H1 (cell line): Measurements from ENCODE around the gene CMIP. TPM values are rescaled to one million over a fixed set of nuclear protein-coding genes. Genes with fewer than 3 reads are reported as not detected.

Experiments used
- CTCF ChIA-PET: fragments of 300-600 bp; sonication (Branson Sonifier 250); formaldehyde crosslinking; loops from one replicate; lab custom pipeline; 2021; ENCODE audit not compliant: partially characterized antibody; lab: Charles Lee
- POLR2A ChIA-PET: fragments of 300-600 bp; sonication (Branson Sonifier 250); formaldehyde crosslinking; loops from one replicate; lab custom pipeline; 2021; ENCODE audit warnings: inconsistent platforms; ENCODE audit not compliant: partially characterized antibody; lab: Charles Lee
- DNase-seq, 2 experiments: peaks; one replicate each; pipeline versions ENCODE4 v3.0.0 to v3.0.0-alpha.2; 2010 to 2022; ENCODE audit warnings: low spot score in 2 of 2, low read depth in 1 of 2, mixed read lengths in 1 of 2
- FAIRE-seq: peaks from 2 replicates; lab custom pipeline; 2011; peaks lifted over from hg19 to GRCh38; lab: Jason Lieb, UNC
- H2AFZ ChIP-seq: 2 replicates; pipeline ENCODE4 v1.8.1; 2012; ENCODE audit warnings: low read length, inconsistent platforms
- H2AK5ac ChIP-seq: 2 replicates; pipeline ENCODE4 v1.6.1; 2013; ENCODE audit warnings: low read depth, low read length
- H2BK120ac ChIP-seq: replicated peaks from 2 replicates; pipeline ENCODE3; 2013; ENCODE audit warnings: low read depth, low read length, inconsistent platforms
- H2BK12ac ChIP-seq: 2 replicates; pipeline ENCODE4 v1.6.1; 2013; ENCODE audit warnings: low read depth, low read length
- H2BK15ac ChIP-seq: 2 replicates; pipeline ENCODE4 v1.6.1; 2013; ENCODE audit warnings: low read length
- H2BK20ac ChIP-seq: 2 replicates; pipeline ENCODE4 v1.6.1; 2013; ENCODE audit warnings: low read length
- H2BK5ac ChIP-seq: 2 replicates; pipeline ENCODE4 v1.6.1; 2013; ENCODE audit warnings: low read depth, low read length
- H3K14ac ChIP-seq: 2 replicates; pipeline ENCODE4 v1.6.1; 2013; ENCODE audit warnings: inconsistent platforms; ENCODE audit not compliant: insufficient read length
- H3K18ac ChIP-seq: 2 replicates; pipeline ENCODE4 v1.6.1; 2013; ENCODE audit warnings: low read length; ENCODE audit errors: extremely low read depth
- H3K23ac ChIP-seq: 2 replicates; pipeline ENCODE4 v1.6.1; 2013; ENCODE audit warnings: inconsistent platforms; ENCODE audit not compliant: insufficient read length
- H3K23me2 ChIP-seq: 2 replicates; pipeline ENCODE4 v1.6.1; 2013; ENCODE audit warnings: low read depth, low read length
- H3K27ac ChIP-seq: 2 replicates; pipeline ENCODE4 v1.6.1; 2011; ENCODE audit warnings: low read depth, low read length, inconsistent platforms
- H3K27me3 ChIP-seq, 4 experiments: replicated peaks in 1 of 4; 1 replicate in 1 of 4; 2 replicates in 3 of 4; pipeline versions ENCODE4 v1.6.1 to v1.8.1; 2011 to 2013; ENCODE audit warnings: low read length in 3 of 4, mild to moderate bottlenecking in 3 of 4, inconsistent platforms in 2 of 4, mixed read lengths in 2 of 4, moderate library complexity in 1 of 4; ENCODE audit not compliant: control insufficient read depth in 3 of 4, insufficient read depth in 3 of 4; ENCODE audit errors: extremely low read depth in 1 of 4
- H3K36me3 ChIP-seq, 4 experiments: 2 replicates each; pipeline versions ENCODE4 v1.6.1 to v1.8.1; 2011 to 2013; ENCODE audit warnings: mild to moderate bottlenecking in 4 of 4, low read length in 3 of 4, moderate library complexity in 2 of 4, control low read depth in 1 of 4, inconsistent platforms in 1 of 4; ENCODE audit not compliant: insufficient read depth in 4 of 4, control insufficient read depth in 2 of 4
- H3K4ac ChIP-seq: replicated peaks from 2 replicates; pipeline ENCODE3; 2013; ENCODE audit warnings: low read length, low read depth, mixed read lengths, inconsistent platforms; ENCODE audit not compliant: insufficient read length
- H3K4me1 ChIP-seq, 4 experiments: replicated peaks in 1 of 4; 1 replicate in 1 of 4; 2 replicates in 3 of 4; pipeline versions ENCODE4 v1.6.1 to v1.8.1; 2011 to 2013; ENCODE audit warnings: low read length in 3 of 4, inconsistent platforms in 2 of 4, mixed read lengths in 1 of 4; ENCODE audit not compliant: insufficient read depth in 4 of 4, control insufficient read depth in 3 of 4
- H3K4me2 ChIP-seq, 2 experiments: 2 replicates each; pipeline versions ENCODE4 v1.6.1 to v1.8.1; 2011 to 2013; ENCODE audit warnings: low read depth in 2 of 2, low read length in 2 of 2, control low read depth in 1 of 2, inconsistent platforms in 1 of 2, mild to moderate bottlenecking in 1 of 2; ENCODE audit not compliant: insufficient read depth in 1 of 2
- H3K4me3 ChIP-seq, 4 experiments: fragments of 200-600, 300-600 bp in 1 of 4; sonication (generic), shearing (Covaris generic), sonication (Bioruptor Twin) in 1 of 4; 2 replicates each; pipeline versions ENCODE4 v1.5.1 to v1.8.1; 2011 to 2016; ENCODE audit warnings: low read length in 4 of 4, low read depth in 3 of 4, control low read depth in 2 of 4, inconsistent platforms in 2 of 4, mild to moderate bottlenecking in 2 of 4, mixed read lengths in 1 of 4, moderate library complexity in 1 of 4; ENCODE audit not compliant: insufficient read depth in 2 of 4; ENCODE audit errors: extremely low read depth in 1 of 4
- H3K56ac ChIP-seq: replicated peaks from 2 replicates; pipeline ENCODE3; 2013; ENCODE audit warnings: low read depth, mild to moderate bottlenecking, mixed read lengths, low read length, inconsistent platforms; ENCODE audit not compliant: insufficient read length
- H3K79me1 ChIP-seq: 2 replicates; pipeline ENCODE4 v1.6.1; 2013; ENCODE audit warnings: low read depth, low read length, control low read depth
- H3K79me2 ChIP-seq, 2 experiments: 2 replicates each; pipeline versions ENCODE4 v1.6.1 to v1.8.1; 2012 to 2013; ENCODE audit warnings: low read length in 2 of 2, mild to moderate bottlenecking in 2 of 2, inconsistent platforms in 1 of 2; ENCODE audit not compliant: insufficient read depth in 2 of 2, control insufficient read depth in 1 of 2
- H3K9ac ChIP-seq, 4 experiments: replicated peaks in 1 of 4; 1 replicate in 1 of 4; 2 replicates in 3 of 4; pipeline versions ENCODE4 v1.6.1 to v1.8.1; 2011 to 2013; ENCODE audit warnings: low read depth in 3 of 4, low read length in 3 of 4, control low read depth in 2 of 4, mild to moderate bottlenecking in 2 of 4, moderate library complexity in 2 of 4, inconsistent platforms in 1 of 4; ENCODE audit errors: extremely low read depth in 1 of 4
- H3K9me3 ChIP-seq, 2 experiments: 2 replicates each; pipeline versions ENCODE4 v1.6.1 to v1.8.1; 2012 to 2013; ENCODE audit warnings: mild to moderate bottlenecking in 2 of 2, moderate library complexity in 2 of 2, control low read depth in 1 of 2, inconsistent platforms in 1 of 2, low read depth in 1 of 2, low read length in 1 of 2, mixed read lengths in 1 of 2; ENCODE audit not compliant: insufficient read depth in 2 of 2
- H4K20me1 ChIP-seq, 2 experiments: replicated peaks in 1 of 2; 2 replicates each; pipeline versions ENCODE3 to v1.8.1; 2011 to 2013; ENCODE audit warnings: inconsistent platforms in 2 of 2, low read length in 2 of 2, mild to moderate bottlenecking in 1 of 2; ENCODE audit not compliant: insufficient read depth in 2 of 2, control insufficient read depth in 1 of 2
- H4K5ac ChIP-seq: 2 replicates; pipeline ENCODE4 v1.6.1; 2013; ENCODE audit warnings: low read length, low read depth, mixed read lengths, inconsistent platforms; ENCODE audit not compliant: insufficient read length
- H4K8ac ChIP-seq: 2 replicates; pipeline ENCODE4 v1.8.0; 2013; ENCODE audit warnings: mild to moderate bottlenecking, moderate library complexity, low read length, inconsistent platforms; ENCODE audit not compliant: insufficient read depth; ENCODE audit errors: extremely low read depth
- H4K91ac ChIP-seq: replicated peaks from 2 replicates; pipeline ENCODE3; 2013; ENCODE audit warnings: low read length, mixed read lengths, inconsistent platforms; ENCODE audit not compliant: insufficient read length
- CTBP2 ChIP-seq: IDR thresholded peaks from 2 replicates; pipeline ENCODE4 v1.7.0; 2011; ENCODE audit warnings: borderline replicate concordance, mild to moderate bottlenecking, moderate library complexity, mixed read lengths, low read length; ENCODE audit not compliant: insufficient read depth, insufficient read length
- EP300 ChIP-seq, 2 experiments: IDR thresholded peaks; 1 replicate in 1 of 2; 2 replicates in 1 of 2; pipeline ENCODE4 v1.6.1; 2011 to 2012; ENCODE audit warnings: low read depth in 2 of 2, low read length in 2 of 2, mild to moderate bottlenecking in 2 of 2, borderline replicate concordance in 1 of 2, inconsistent platforms in 1 of 2, moderate library complexity in 1 of 2
- HDAC6 ChIP-seq: IDR thresholded peaks from one replicate; pipeline ENCODE4 v1.7.1; 2012; ENCODE audit warnings: low read depth, mild to moderate bottlenecking, inconsistent platforms, low read length, moderate library complexity
- JUND ChIP-seq: IDR thresholded peaks from 2 replicates; pipeline ENCODE4 v1.6.1; 2011; ENCODE audit warnings: mild to moderate bottlenecking, improper control_type of control experiment, low read length
- NRF1 ChIP-seq: IDR thresholded peaks from 2 replicates; pipeline ENCODE4 v1.6.1; 2011; ENCODE audit warnings: mild to moderate bottlenecking, low read depth, low read length, improper control_type of control experiment
- POLR2AphosphoS5 ChIP-seq: IDR thresholded peaks from 2 replicates; pipeline ENCODE4 v1.6.1; 2011; ENCODE audit warnings: low read depth, low read length
- SP1 ChIP-seq: IDR thresholded peaks from 2 replicates; pipeline ENCODE4 v1.6.1; 2011; ENCODE audit warnings: low read depth, low read length
- SP2 ChIP-seq: IDR thresholded peaks from 2 replicates; pipeline ENCODE4 v1.6.1; 2012; ENCODE audit warnings: mild to moderate bottlenecking, low read length, inconsistent platforms
- YY1 ChIP-seq: IDR thresholded peaks from 2 replicates; pipeline ENCODE4 v1.6.1; 2011; ENCODE audit warnings: low read depth, mild to moderate bottlenecking, low read length
- ZNF274 ChIP-seq: IDR thresholded peaks from 2 replicates; pipeline ENCODE4 v1.7.0; 2012; ENCODE audit warnings: low read length, borderline replicate concordance; ENCODE audit errors: extremely low read depth
- WGBS, 2 experiments: shearing (Covaris generic) in 1 of 2; methylation state at CpG; one replicate each; pipeline versions ENCODE4 v1.1.6 to v1.1.7; 2013 to 2015; ENCODE audit warnings: low lambda C conversion rate in 2 of 2, mixed read lengths in 2 of 2, inconsistent platforms in 1 of 2, low coverage in 1 of 2, missing lambda C conversion rate in 1 of 2; ENCODE audit not compliant: insufficient replicate concordance in 2 of 2, insufficient coverage in 1 of 2, insufficient read length in 1 of 2; ENCODE audit errors: extremely low coverage in 1 of 2, missing lambda C conversion rate in 1 of 2; 5-methylcytosine and 5-hydroxymethylcytosine counted together
- polyA plus RNA-seq, 7 experiments: library from polyadenylated mRNA; depleted of rRNA in 3 of 7; stranded (reverse) in 5 of 7; unstranded in 2 of 7; fragments of >200 nt in 5 of 7; fragments of 200-250 nt in 2 of 7; gene quantifications; 1 replicate in 5 of 7; 2 replicates in 1 of 7; 4 replicates in 1 of 7; pipeline versions ENCODE4 v1.2.1 to v1.2.3, GENCODE V29; 2011 to 2013; ENCODE audit warnings: missing spikeins in 2 of 7, mixed read lengths in 2 of 7
- total RNA-seq: library from RNA; stranded (reverse); fragmentation: NEBNext Ultra II Directional; extraction: Animal tissue kit (Norgen Biotek cat#: 25700); gene quantifications from 2 replicates; pipeline ENCODE4 v1.2.1, GENCODE V29; 2021
- TF ChIP-seq, protein P1 (sequence below): IDR thresholded peaks from 2 replicates; pipeline ENCODE4 v1.6.1; 2012; ENCODE audit warnings: low read length, inconsistent platforms
- TF ChIP-seq, protein P2 (sequence below): IDR thresholded peaks from 2 replicates; pipeline ENCODE4 v1.6.1; 2012; ENCODE audit warnings: inconsistent platforms

The CMIP gene
- total and polyA plus RNA-seq, 2 of the 8 experiments (the other 6 are each of a cell fraction or from before 2014, with no cell fraction given), result 7.9 to 53.2 TPM

GRCh38 chr16:81524382-81524781 is 79.8 kb downstream of the CMIP start:
- Histone ChIP-seq H2BK5ac (no peak overlapping the region), H3K23me2 (no peaks in the 10 kb centered on the region; the same call in 1 of the 2 replicates), H2AFZ (no peak overlapping the region), H3K9ac (no peak overlapping the region), H3K79me2 (peaks cover 0 to 86% of the 10 kb centered on the region in 2 experiments; a peak in 2 of 4 replicates), H3K4me2 (no peak overlapping the region), H2BK120ac (no peak overlapping the region), H2BK20ac (no peak overlapping the region), H4K20me1 (peaks cover 9 to 17% of the 10 kb centered on the region in 2 experiments), H3K27ac (no peak overlapping the region), H3K14ac (no peak overlapping the region), H4K91ac (no peak overlapping the region), H3K4me3 (no peak overlapping the region), H3K4ac (no peak overlapping the region), H3K56ac (no peak overlapping the region), H3K79me1 (peaks cover 22% of the 10 kb centered on the region), H3K4me1 (peaks cover 0 to 3% (median 0%) of the 10 kb centered on the region in 4 experiments; a peak in 1 of 7 replicates), H4K8ac (no peak overlapping the region), H2BK12ac (no peak overlapping the region), H3K9me3 (no peaks in the 10 kb centered on the region), H2AK5ac (no peak overlapping the region), H3K18ac (no peak overlapping the region), H3K27me3 (no peaks in the 10 kb centered on the region), H2BK15ac (no peak overlapping the region), H3K36me3 (no peaks in the 10 kb centered on the region), H3K23ac (no peak overlapping the region), H4K5ac (no peak overlapping the region)
- WGBS, 2 experiments, result 88% methylated on average over 10 of the region's 10 CpGs; no CpG with 5 or more reads in 1 of the 2 experiments
- FAIRE-seq, result no peak
- CTCF ChIA-PET, result interaction anchor here (0.8 to 1.5 kb wide), 6 partner anchors 10 to 199 kb away, joined by 3 to 4 read pairs (median 3); no protein-coding TSS in a partner anchor
- POLR2A ChIA-PET, result interaction anchor here (2.4 kb wide), 1 partner anchor 10 kb away, joined by 7 read pairs; no protein-coding TSS in a partner anchor
- DNase-seq, result no peak
- TF ChIP-seq, protein P1, sequence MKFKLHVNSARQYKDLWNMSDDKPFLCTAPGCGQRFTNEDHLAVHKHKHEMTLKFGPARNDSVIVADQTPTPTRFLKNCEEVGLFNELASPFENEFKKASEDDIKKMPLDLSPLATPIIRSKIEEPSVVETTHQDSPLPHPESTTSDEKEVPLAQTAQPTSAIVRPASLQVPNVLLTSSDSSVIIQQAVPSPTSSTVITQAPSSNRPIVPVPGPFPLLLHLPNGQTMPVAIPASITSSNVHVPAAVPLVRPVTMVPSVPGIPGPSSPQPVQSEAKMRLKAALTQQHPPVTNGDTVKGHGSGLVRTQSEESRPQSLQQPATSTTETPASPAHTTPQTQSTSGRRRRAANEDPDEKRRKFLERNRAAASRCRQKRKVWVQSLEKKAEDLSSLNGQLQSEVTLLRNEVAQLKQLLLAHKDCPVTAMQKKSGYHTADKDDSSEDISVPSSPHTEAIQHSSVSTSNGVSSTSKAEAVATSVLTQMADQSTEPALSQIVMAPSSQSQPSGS, result no peak
- TF ChIP-seq SP1, result no peak
- no peak for TF ChIP-seq SP2
- TF ChIP-seq JUND, result no peak
- no peak for TF ChIP-seq CTBP2
- TF ChIP-seq HDAC6, result no peak
- TF ChIP-seq EP300 (IDR thresholded peaks at IDR 0.05; ENCODE audit: borderline replicate concordance in 1 of 2, low read depth in 2 of 2, low read length in 2 of 2), result no peak
- no peak for TF ChIP-seq POLR2AphosphoS5
- TF ChIP-seq NRF1, result no peak
- TF ChIP-seq, protein P2, sequence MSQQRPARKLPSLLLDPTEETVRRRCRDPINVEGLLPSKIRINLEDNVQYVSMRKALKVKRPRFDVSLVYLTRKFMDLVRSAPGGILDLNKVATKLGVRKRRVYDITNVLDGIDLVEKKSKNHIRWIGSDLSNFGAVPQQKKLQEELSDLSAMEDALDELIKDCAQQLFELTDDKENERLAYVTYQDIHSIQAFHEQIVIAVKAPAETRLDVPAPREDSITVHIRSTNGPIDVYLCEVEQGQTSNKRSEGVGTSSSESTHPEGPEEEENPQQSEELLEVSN, result no peak
- no peak for TF ChIP-seq YY1
- TF ChIP-seq ZNF274, result no peak
